K562 (cell line): ENCODE measurements around the gene TBX1. TPM values are rescaled to one million over a fixed set of nuclear protein-coding genes. Genes with fewer than 3 reads are reported as not detected.

Experiments used
- ELF2 ChIP-seq: fragments of 250-450 bp; sonication (Bioruptor Pico); IDR thresholded peaks from 2 replicates; pipeline ENCODE4 v1.5.0; 2021; ENCODE audit warnings: mild to moderate bottlenecking
- FOXM1 ChIP-seq, 2 experiments: fragments of 450-650 bp in 1 of 2; sonication (generic) in 1 of 2; formaldehyde crosslinking in 1 of 2; IDR thresholded peaks; 2 replicates each; pipeline versions ENCODE4 v1.6.1 to v1.9.0; 2017 to 2022; ENCODE audit warnings: low read depth in 2 of 2, mild to moderate bottlenecking in 2 of 2, missing genetic modification reagents in 1 of 2, moderate library complexity in 1 of 2
- HCFC1 ChIP-seq: IDR thresholded peaks from 2 replicates; pipeline ENCODE4 v1.6.1; 2012; ENCODE audit warnings: low read depth, low read length, improper control_type of control experiment
- HDGF ChIP-seq: fragments of 450-650 bp; IDR thresholded peaks from 2 replicates; pipeline ENCODE4 v1.6.1; 2016
- IFI16 ChIP-seq: fragments of 250-450 bp; sonication (Bioruptor Pico); IDR thresholded peaks from 2 replicates; pipeline ENCODE4 v2.1.2; 2022; ENCODE audit warnings: mild to moderate bottlenecking, inconsistent platforms
- IRF2 ChIP-seq: sonication (generic); formaldehyde crosslinking; IDR thresholded peaks from 2 replicates; pipeline ENCODE4 v1.8.1; 2022; ENCODE audit warnings: mild to moderate bottlenecking, missing genetic modification reagents
- POLR2AphosphoS2 ChIP-seq: IDR thresholded peaks from 2 replicates; pipeline ENCODE4 v1.6.1; 2012; ENCODE audit warnings: low read length, improper control_type of control experiment
- RBM25 ChIP-seq: fragments of 200-400 bp; formaldehyde crosslinking; IDR thresholded peaks from 2 replicates; pipeline ENCODE4 v1.6.1; 2018; ENCODE audit warnings: low read length, low read depth, moderate library complexity; ENCODE audit not compliant: severe bottlenecking
- TAF1 ChIP-seq: IDR thresholded peaks from 2 replicates; pipeline ENCODE4 v1.6.1; 2011; ENCODE audit warnings: mild to moderate bottlenecking, low read length, moderate library complexity; ENCODE audit not compliant: insufficient read depth, control insufficient read depth, severe bottlenecking; ENCODE audit errors: extremely low read depth
- TRIM24 ChIP-seq, 2 experiments: fragments of 450-650 bp; IDR thresholded peaks; 2 replicates each; pipeline ENCODE4 v1.6.1; 2016
- XRCC4 ChIP-seq: IDR thresholded peaks from one replicate; pipeline ENCODE4 v1.6.1; 2011; ENCODE audit not compliant: insufficient read depth, insufficient read length; ENCODE audit errors: extremely low read depth
- ZFPM2 ChIP-seq: fragments of 250-450 bp; sonication (Bioruptor Pico); IDR thresholded peaks from 2 replicates; pipeline ENCODE4 v1.5.1; 2022; ENCODE audit warnings: mild to moderate bottlenecking
- ZNF212 ChIP-seq: fragments of 450-650 bp; formaldehyde crosslinking; IDR thresholded peaks from 2 replicates; pipeline ENCODE4 v1.4.0; 2020; ENCODE audit warnings: mild to moderate bottlenecking
- ZNF224 ChIP-seq: sonication (generic); formaldehyde crosslinking; IDR thresholded peaks from 2 replicates; pipeline ENCODE4 v1.8.0; 2022; ENCODE audit warnings: mild to moderate bottlenecking, missing genetic modification reagents
- ZNF354B ChIP-seq: fragments of 250-450 bp; sonication (Bioruptor Pico); IDR thresholded peaks from 2 replicates; pipeline ENCODE4 v1.4.0; 2020
- ZSCAN29 ChIP-seq: fragments of 450-650 bp; IDR thresholded peaks from 2 replicates; pipeline ENCODE4 v1.6.1; 2017
- polyA plus RNA-seq, 8 experiments: library from polyadenylated mRNA; depleted of rRNA in 4 of 8; stranded (reverse) in 5 of 8; unstranded in 3 of 8; fragments of >200 nt; fragmentation: Nextera tagmentation in 2 of 8; fragmentation: Illumina TruSeq in 1 of 8; extraction: Ambion mirVana in 2 of 8; extraction: Trizol in 1 of 8; gene quantifications; 2 replicates each; pipeline versions ENCODE4 v1.2.1 to v1.2.3, GENCODE V29; 2011 to 2014; ENCODE audit warnings: inconsistent platforms in 1 of 8, missing spikeins in 1 of 8
- total RNA-seq, 7 experiments: library from RNA; depleted of rRNA in 6 of 7; stranded (reverse); fragments of >200 nt in 6 of 7; fragmentation: Illumina TruSeq in 2 of 7; extraction: Trizol in 2 of 7; gene quantifications; 2 replicates each; pipeline versions ENCODE4 v1.2.1 to v1.2.3, GENCODE V29; 2011 to 2021; ENCODE audit warnings: low replicate concordance in 1 of 7
- TF ChIP-seq, protein P1 (sequence below): sonication (generic); formaldehyde crosslinking; IDR thresholded peaks from 2 replicates; pipeline ENCODE4 v1.8.0; 2022; ENCODE audit warnings: mild to moderate bottlenecking, missing genetic modification reagents
- TF ChIP-seq, protein P2 (sequence below), 2 experiments: fragments of 450-650 bp; IDR thresholded peaks; 2 replicates each; pipeline ENCODE4 v1.6.1; 2016; ENCODE audit warnings: mild to moderate bottlenecking in 2 of 2, borderline replicate concordance in 1 of 2, low read depth in 1 of 2, moderate library complexity in 1 of 2

Gene TBX1
- total and polyA plus RNA-seq, 9 of the 15 experiments (the other 6 are each of a cell fraction or from before 2014, with no cell fraction given): 0.07 to 35.0 (median 3.9) TPM

DNA sequence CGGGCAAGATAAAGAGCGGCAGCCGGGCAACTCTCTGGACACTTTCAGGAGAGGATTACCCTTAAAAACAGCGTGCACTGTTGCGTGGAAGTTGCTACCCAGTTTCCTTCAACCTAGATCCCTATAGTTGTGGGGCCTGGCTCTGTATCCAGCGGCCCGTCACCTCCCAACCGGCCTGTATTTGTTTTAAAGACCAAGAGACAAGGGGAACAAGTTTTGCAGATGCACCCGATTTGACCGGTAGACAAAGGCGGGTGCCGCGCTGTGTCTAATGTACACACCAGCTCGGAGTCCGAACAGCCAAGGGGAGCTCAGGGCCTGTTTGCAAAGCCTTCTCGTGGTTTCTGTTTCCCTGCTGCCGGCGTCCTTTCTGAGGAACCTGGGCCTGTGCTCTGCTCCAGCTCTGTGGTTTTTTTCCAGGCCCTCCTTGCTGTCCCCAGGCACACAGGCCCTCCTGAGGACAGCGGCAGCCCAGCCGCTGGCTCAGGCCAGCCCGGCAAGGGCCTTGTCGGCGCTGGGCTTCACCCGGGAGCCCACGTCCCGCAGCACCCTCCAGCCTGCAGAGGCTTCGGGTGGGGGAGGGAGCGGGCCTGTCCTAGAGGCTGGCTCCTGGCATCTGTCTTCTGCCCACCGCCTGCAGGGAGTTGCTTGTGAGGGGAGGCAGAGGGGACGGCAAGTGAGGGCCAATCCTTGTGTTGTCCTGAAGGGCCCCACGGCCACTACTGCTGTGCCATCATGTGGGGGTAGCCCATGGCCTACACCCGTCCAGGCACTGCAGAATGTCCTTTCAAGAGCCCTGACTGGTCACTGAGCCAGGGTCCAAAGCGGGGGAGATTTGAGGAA is 1.4 kb downstream of the TBX1 start (continued):
- no peak for TF ChIP-seq ZNF224
- TF ChIP-seq IRF2 (CRISPR knock-in tag): no peak
- TF ChIP-seq XRCC4: no peak
- TF ChIP-seq TAF1: peak; percentile 20
- TF ChIP-seq RBM25: no peak
- no peak for TF ChIP-seq FOXM1 (IDR thresholded peaks at IDR 0.05; ENCODE audit: low read depth)
- TF ChIP-seq FOXM1 (CRISPR knock-in tag; IDR thresholded peaks at IDR 0.05; ENCODE audit: low read depth): no peak
- TF ChIP-seq HCFC1: peak; percentile 4; the same call in 1 of the 2 replicates
- TF ChIP-seq, protein P1, sequence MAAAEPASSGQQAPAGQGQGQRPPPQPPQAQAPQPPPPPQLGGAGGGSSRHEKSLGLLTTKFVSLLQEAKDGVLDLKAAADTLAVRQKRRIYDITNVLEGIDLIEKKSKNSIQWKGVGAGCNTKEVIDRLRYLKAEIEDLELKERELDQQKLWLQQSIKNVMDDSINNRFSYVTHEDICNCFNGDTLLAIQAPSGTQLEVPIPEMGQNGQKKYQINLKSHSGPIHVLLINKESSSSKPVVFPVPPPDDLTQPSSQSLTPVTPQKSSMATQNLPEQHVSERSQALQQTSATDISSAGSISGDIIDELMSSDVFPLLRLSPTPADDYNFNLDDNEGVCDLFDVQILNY (CRISPR knock-in tag): no peak
- 0 out of 2 replicates have a peak, but pooled peaks have one; percentile 58 for TF ChIP-seq HDGF
- TF ChIP-seq, protein P2, sequence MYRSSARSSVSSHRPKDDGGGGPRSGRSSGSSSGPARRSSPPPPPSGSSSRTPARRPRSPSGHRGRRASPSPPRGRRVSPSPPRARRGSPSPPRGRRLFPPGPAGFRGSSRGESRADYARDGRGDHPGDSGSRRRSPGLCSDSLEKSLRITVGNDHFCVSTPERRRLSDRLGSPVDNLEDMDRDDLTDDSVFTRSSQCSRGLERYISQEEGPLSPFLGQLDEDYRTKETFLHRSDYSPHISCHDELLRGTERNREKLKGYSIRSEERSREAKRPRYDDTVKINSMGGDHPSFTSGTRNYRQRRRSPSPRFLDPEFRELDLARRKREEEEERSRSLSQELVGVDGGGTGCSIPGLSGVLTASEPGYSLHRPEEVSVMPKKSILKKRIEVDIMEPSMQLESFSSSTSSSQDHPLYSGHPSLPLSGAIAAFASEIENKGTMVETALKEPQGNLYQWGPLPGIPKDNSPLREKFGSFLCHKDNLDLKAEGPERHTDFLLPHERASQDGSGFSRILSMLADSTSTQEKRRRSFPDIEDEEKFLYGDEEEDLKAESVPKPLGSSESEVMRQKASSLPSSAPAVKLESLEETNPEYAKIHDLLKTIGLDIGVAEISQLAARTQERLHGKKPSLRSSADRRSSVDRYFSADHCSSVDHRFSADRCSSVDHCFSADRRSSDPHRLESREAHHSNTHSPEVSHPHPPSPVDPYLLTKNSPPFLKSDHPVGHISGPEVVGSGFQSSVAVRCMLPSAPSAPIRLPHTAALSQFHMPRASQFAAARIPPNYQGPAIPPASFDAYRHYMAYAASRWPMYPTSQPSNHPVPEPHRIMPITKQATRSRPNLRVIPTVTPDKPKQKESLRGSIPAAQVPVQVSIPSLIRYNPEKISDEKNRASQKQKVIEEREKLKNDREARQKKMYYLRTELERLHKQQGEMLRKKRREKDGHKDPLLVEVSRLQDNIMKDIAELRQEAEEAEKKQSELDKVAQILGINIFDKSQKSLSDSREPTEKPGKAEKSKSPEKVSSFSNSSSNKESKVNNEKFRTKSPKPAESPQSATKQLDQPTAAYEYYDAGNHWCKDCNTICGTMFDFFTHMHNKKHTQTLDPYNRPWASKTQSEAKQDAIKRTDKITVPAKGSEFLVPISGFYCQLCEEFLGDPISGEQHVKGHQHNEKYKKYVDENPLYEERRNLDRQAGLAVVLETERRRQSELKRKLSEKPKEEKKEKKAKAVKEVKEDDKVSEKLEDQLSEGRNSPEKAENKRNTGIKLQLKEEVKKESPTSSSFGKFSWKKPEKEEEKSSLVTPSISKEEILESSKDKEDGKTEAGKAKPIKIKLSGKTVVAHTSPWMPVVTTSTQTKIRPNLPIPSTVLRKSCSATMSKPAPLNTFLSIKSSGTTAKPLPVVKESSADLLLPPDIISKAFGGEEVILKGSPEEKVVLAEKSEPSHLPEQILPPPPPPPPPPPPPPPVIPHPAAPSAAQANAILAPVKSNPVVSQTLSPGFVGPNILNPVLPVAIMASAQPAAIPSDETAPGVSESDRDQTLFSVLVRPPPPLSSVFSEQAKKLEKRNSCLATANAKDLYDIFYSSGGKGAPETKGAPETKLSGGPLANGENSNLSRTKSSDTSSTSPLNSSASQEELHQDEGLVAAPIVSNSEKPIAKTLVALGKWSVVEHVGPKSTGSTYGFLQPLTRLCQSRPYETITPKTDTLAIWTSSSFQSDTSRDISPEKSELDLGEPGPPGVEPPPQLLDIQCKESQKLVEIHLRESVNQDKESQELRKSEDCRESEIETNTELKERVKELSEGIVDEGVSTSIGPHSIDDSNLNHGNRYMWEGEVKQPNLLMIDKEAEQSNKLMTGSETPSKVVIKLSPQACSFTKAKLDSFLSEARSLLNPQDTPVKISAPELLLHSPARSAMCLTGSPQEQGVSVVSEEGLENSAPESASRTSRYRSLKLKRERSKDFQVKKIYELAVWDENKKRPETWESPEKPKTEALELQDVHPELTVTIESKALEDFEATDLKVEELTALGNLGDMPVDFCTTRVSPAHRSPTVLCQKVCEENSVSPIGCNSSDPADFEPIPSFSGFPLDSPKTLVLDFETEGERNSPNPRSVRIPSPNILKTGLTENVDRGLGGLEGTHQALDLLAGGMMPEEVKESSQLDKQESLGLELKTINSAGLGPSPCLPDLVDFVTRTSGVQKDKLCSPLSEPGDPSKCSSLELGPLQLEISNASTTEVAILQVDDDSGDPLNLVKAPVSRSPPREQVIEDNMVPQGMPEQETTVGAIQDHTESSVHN (IDR thresholded peaks at IDR 0.05; ENCODE audit: borderline replicate concordance in 1 of 2, low read depth in 1 of 2): no peak
- no peak for TF ChIP-seq IFI16 (CRISPR knock-in tag)
- TF ChIP-seq ZNF354B (CRISPR knock-in tag): no peak
- no peak for TF ChIP-seq ZNF212 (CRISPR knock-in tag)
- TF ChIP-seq ZFPM2: 0 out of 2 replicates have a peak, but pooled peaks have one; percentile 23
- peak; percentile 93 for TF ChIP-seq ZSCAN29
- TF ChIP-seq ELF2: no peak
- no peak for TF ChIP-seq POLR2AphosphoS2
- no peak for TF ChIP-seq TRIM24 (IDR thresholded peaks at IDR 0.05)
